Measurements from ENCODE around the gene CMTM7. TPM values are rescaled to one million over a fixed set of nuclear protein-coding genes. Genes with fewer than 3 reads are reported as not detected.
A peak's percentile ranks its signal among the peaks of the same experiment; 100 is the strongest.

CMTM7 gene
- total and polyA plus RNA-seq, 9 of the 15 experiments (the other 6 are each of a cell fraction or from before 2014, with no cell fraction given) = 0.03 to 1.6 (median 0.42) TPM; not detected in 4

GRCh38 chr3:32371461-32372212, 20.0 kb upstream of the CMTM7 start (continued):
- TF ChIP-seq BCLAF1 (IDR thresholded peaks at IDR 0.05; ENCODE audit: borderline replicate concordance in 1 of 2, control insufficient read depth in 1 of 2, low read depth in 2 of 2, low read length in 1 of 2) (no peak), MXI1 (IDR thresholded peaks at IDR 0.05; ENCODE audit: low read depth, low read length) (no peak), ZNF766 (CRISPR knock-in tag; conservative IDR thresholded peaks at IDR 0.05) (no peak), CHCHD3 (CRISPR knock-in tag; IDR thresholded peaks at IDR 0.05) (no peak), HDAC2 (IDR thresholded peaks at IDR 0.05) (no peak), ZNF76 (CRISPR knock-in tag; IDR thresholded peaks at IDR 0.05; ENCODE audit: borderline replicate concordance) (no peak)

- DNase-seq (ENCODE audit: extremely low read depth in 1 of 4, low spot score in 3 of 4) (no peak), ATAC-seq (no peak), FAIRE-seq (peak; percentile 48)
- no peaks in the 10 kb centered on the region for H3K4me1 ChIP-seq (replicated peaks in 1 of 2; ENCODE audit: control insufficient read depth in 2 of 2, insufficient read depth in 2 of 2, low read length in 2 of 2)
- H3K9me1 ChIP-seq (ENCODE audit: control insufficient read depth, insufficient read depth, low read length) = no peaks in the 10 kb centered on the region
- BruUV-seq (replicated peaks) = no TSS peak
- H4K20me1 ChIP-seq (replicated peaks; ENCODE audit: control insufficient read depth, insufficient read depth, low read length) = no peaks in the 10 kb centered on the region
- H3K27me3 ChIP-seq (ENCODE audit: control insufficient read depth in 2 of 2, insufficient read depth in 2 of 2, low read length in 2 of 2) = peaks cover 23 to 25% of the 10 kb centered on the region in 2 experiments; a peak in 3 of 5 replicates
- in situ Hi-C loops (cut with MboI) (no loop called here), intact Hi-C loops (cut with micrococcal nuclease) (loop anchor here (10.0 kb wide), 1 partner anchor 293 kb away; no protein-coding TSS in a partner anchor)
- POLR2A ChIA-PET = interaction anchor here (0.5 to 0.6 kb wide), 3 partner anchors 89 to 582 kb away, joined by 3 to 4 read pairs (median 4); partner anchors contain the start of gene CMTM6
- H3K79me2 ChIP-seq (ENCODE audit: control insufficient read depth, insufficient read depth, low read length) = no peaks in the 10 kb centered on the region
- no peak overlapping the region for H2AFZ ChIP-seq (ENCODE audit: low read depth, low read length)
- WGBS (ENCODE audit: insufficient coverage, low coverage, missing lambda C conversion rate) = 0% methylated on average over 4 of the region's 4 CpGs
- CTCF ChIA-PET (ENCODE audit: low intra/inter-chr PET ratio) = no interaction called here
- no peak overlapping the region for H3K9ac ChIP-seq (ENCODE audit: insufficient read depth in 1 of 2, low read depth in 2 of 2, low read length in 2 of 2)
- H3K4me3 ChIP-seq = no peak overlapping the region
- H3K36me3 ChIP-seq (ENCODE audit: control insufficient read depth, insufficient read depth, low read length) = no peaks in the 10 kb centered on the region
- no peak overlapping the region for H3K27ac ChIP-seq (ENCODE audit: extremely low read depth, low read depth, low read length)
- no peaks in the 10 kb centered on the region for H3K9me3 ChIP-seq (replicated peaks; ENCODE audit: control insufficient read depth, insufficient read depth, low read depth, low read length)
- no peak overlapping the region for H3K4me2 ChIP-seq (ENCODE audit: insufficient read depth, low read length)
- no peak for TF ChIP-seq ATF2 (CRISPR knock-in tag; IDR thresholded peaks at IDR 0.05)
- no peak for TF ChIP-seq SREBF1 (IDR thresholded peaks at IDR 0.05; ENCODE audit: borderline replicate concordance, low read depth, low read length)
- TF ChIP-seq ETV5 (CRISPR knock-in tag; IDR thresholded peaks at IDR 0.05; ENCODE audit: low read depth) = no peak
- no peak for TF ChIP-seq TAL1 (IDR thresholded peaks at IDR 0.05)
- no peak for TF ChIP-seq STAT6 (CRISPR knock-in tag; IDR thresholded peaks at IDR 0.05)
- TF ChIP-seq SNAPC5 (CRISPR knock-in tag; IDR thresholded peaks at IDR 0.05) = no peak
- TF ChIP-seq STAT5A (IDR thresholded peaks at IDR 0.05; ENCODE audit: borderline replicate concordance, low read length) = no peak
- no peak for TF ChIP-seq MCM5 (IDR thresholded peaks at IDR 0.05; ENCODE audit: low read depth)
Measured at GRCh38 chr3:32372213-32372490, 19.5 kb upstream of the CMTM7 start.

Data from K562 (cell line).